ENCODE measurements around the gene SIL1.

DNA sequence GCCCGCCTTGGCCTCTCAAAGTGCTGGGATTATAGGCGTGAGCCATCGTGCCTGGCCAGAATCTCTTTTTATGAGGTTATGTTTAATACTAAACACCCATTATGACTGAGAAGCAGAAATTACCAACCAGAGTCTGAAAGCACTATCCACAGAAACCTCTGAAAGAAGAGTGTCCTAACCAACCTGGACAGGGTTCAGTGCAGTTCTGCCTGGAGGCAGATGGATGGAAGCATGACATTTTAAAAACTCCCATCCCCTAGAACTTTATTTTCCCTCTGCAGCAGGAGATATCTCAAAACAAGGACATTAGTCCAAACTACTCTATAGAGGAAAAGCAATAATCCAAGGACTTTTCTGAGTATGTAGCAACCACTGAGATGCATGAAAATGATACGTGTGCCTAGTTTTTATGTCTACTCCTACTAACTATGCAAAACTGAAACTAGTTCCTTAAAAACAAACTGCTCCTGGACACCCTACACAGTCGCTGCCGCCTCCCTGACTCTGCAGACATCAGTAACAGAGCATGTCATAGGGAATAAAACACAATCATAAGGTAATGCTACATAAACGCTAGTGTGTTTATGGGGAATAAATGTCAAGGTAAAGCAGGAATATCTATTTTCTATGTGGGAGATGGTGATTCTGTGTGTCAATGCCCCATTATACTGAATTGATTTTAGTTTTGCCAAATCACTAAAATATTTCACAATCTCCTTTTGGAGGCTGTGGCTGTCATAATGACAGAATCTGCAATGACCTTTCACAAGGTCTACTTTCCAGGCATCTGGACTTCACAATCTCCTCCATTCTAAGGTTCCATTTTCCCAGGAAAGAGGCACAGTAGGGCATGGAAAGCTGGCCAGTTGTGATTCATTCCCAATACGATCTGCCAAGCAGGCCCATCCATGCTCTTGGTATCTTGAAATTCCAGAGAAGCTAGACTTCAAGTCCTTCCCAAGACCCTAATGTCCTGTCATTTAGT lies 122.8 kb downstream of the SIL1 start:
- TF ChIP-seq, protein P1, sequence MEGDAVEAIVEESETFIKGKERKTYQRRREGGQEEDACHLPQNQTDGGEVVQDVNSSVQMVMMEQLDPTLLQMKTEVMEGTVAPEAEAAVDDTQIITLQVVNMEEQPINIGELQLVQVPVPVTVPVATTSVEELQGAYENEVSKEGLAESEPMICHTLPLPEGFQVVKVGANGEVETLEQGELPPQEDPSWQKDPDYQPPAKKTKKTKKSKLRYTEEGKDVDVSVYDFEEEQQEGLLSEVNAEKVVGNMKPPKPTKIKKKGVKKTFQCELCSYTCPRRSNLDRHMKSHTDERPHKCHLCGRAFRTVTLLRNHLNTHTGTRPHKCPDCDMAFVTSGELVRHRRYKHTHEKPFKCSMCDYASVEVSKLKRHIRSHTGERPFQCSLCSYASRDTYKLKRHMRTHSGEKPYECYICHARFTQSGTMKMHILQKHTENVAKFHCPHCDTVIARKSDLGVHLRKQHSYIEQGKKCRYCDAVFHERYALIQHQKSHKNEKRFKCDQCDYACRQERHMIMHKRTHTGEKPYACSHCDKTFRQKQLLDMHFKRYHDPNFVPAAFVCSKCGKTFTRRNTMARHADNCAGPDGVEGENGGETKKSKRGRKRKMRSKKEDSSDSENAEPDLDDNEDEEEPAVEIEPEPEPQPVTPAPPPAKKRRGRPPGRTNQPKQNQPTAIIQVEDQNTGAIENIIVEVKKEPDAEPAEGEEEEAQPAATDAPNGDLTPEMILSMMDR (IDR thresholded peaks at IDR 0.05 in 8 of 11, conservative IDR thresholded peaks at IDR 0.05 in 3 of 11), result no peak
- TF ChIP-seq POLR2A (IDR thresholded peaks at IDR 0.05) (no peak), POLR2AphosphoS5 (IDR thresholded peaks at IDR 0.05) (no peak)

Data from spleen (tissue), 7 donors.